Measurements from ENCODE around the gene ACBD6.

DNA sequence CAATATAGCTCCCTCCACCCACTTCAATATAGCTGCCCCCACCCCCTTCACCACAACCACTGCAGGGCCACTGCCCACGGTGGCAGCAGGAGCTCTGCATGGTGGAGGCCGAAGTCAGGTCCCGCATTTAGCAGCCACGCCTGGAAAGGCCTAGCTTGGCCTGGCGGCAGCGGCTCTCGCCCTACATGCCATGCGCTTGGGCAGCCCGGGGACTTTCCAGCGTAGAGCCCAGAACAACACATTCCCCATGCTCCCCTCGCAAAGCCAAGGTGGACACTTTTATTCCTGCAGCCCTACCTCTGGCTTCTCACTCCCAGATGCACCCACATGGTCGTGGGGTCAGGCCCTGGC, 235.2 kb downstream of the ACBD6 start:
- no peak for TF ChIP-seq CTCF (conservative IDR thresholded peaks at IDR 0.05; ENCODE audit: low read depth, low read length)
- TF ChIP-seq EZH2 (IDR thresholded peaks at IDR 0.05; ENCODE audit: borderline replicate concordance, low read depth, low read length, poor library complexity, severe bottlenecking): no peak
